HFF-Myc (cell line): ENCODE measurements around the gene DDX10.

ENCODE experiments used
- DNase-seq: peaks from one replicate; pipeline ENCODE4 v3.0.0-alpha.2; 2011; ENCODE audit warnings: low read depth; ENCODE audit errors: extremely low read depth
- H3K4me3 ChIP-seq: replicated peaks from 2 replicates; pipeline ENCODE4 v1.5.1; 2011; ENCODE audit warnings: low read depth, mild to moderate bottlenecking, control low read depth, low read length
- TF ChIP-seq, protein P1 (sequence below): IDR thresholded peaks from 2 replicates; pipeline ENCODE4 v1.5.1; 2012; ENCODE audit warnings: mild to moderate bottlenecking, low read depth, low read length, control low read depth; ENCODE audit errors: missing control alignments

The DDX10 gene

GRCh38 chr11:108664730-108665525, at the start of gene DDX10:
Gene DDX10 (plus strand): TSS chr11:108665069. CDS start chr11:108665154, 85 bp downstream.
- H3K4me3 ChIP-seq, result peak within 1 kb of the TSS; percentile 65

DNA sequence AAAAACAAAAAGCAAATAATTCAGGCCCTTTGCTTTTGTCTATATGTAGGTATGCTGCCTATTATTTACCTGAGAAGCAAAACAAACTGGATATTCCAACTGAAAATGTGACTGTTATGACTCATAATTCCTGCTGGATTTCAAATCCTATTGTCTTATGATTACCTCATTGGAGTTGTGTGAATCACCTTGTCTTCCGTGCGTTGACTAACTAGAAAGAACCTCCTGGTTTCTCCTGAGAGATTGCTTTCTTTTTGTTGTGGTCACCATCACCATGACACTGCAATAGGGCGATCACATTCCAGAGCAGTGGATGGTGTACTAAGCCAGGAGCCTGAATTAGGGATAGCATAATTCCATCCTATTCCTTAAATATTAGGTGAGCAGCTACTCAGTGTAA, 48.3 kb upstream of the DDX10 start:
- no peak overlapping the region for H3K4me3 ChIP-seq
- TF ChIP-seq, protein P1, sequence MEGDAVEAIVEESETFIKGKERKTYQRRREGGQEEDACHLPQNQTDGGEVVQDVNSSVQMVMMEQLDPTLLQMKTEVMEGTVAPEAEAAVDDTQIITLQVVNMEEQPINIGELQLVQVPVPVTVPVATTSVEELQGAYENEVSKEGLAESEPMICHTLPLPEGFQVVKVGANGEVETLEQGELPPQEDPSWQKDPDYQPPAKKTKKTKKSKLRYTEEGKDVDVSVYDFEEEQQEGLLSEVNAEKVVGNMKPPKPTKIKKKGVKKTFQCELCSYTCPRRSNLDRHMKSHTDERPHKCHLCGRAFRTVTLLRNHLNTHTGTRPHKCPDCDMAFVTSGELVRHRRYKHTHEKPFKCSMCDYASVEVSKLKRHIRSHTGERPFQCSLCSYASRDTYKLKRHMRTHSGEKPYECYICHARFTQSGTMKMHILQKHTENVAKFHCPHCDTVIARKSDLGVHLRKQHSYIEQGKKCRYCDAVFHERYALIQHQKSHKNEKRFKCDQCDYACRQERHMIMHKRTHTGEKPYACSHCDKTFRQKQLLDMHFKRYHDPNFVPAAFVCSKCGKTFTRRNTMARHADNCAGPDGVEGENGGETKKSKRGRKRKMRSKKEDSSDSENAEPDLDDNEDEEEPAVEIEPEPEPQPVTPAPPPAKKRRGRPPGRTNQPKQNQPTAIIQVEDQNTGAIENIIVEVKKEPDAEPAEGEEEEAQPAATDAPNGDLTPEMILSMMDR, result no peak
- DNase-seq, result peak; percentile 43

More at GRCh38 chr11:108664730-108665525, at the start of gene DDX10:
- DNase-seq, result peak; percentile 95
- TF ChIP-seq, protein P1, result no peak

DNA sequence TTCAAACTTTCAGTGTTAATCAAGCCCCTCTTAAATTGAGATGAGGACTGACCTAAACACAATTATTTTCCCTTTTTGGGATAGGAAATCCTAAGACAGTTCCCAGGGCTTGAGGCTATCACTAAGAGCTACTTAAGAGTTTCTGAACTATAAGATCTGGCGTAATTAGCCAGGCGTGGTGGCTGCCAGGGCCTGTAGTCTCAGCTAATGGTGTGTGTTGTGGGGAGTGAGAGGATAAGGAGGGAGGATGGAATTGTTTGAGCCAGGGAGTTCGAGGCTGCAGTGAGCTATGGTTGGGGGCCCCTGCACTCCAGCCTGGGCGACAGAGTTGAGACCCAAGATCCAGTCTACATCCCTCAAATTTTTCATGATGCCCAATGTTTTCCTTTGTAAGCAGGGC, 47.8 kb upstream of the DDX10 start:
- H3K4me3 ChIP-seq, result no peak overlapping the region
- TF ChIP-seq, protein P1, result no peak
- DNase-seq, result no peak

- H3K4me3 ChIP-seq, result no peak overlapping the region
- no peak for DNase-seq
- TF ChIP-seq, protein P1, result no peak
Observed at GRCh38 chr11:108618529-108618928, 46.3 kb upstream of the DDX10 start.

DNA sequence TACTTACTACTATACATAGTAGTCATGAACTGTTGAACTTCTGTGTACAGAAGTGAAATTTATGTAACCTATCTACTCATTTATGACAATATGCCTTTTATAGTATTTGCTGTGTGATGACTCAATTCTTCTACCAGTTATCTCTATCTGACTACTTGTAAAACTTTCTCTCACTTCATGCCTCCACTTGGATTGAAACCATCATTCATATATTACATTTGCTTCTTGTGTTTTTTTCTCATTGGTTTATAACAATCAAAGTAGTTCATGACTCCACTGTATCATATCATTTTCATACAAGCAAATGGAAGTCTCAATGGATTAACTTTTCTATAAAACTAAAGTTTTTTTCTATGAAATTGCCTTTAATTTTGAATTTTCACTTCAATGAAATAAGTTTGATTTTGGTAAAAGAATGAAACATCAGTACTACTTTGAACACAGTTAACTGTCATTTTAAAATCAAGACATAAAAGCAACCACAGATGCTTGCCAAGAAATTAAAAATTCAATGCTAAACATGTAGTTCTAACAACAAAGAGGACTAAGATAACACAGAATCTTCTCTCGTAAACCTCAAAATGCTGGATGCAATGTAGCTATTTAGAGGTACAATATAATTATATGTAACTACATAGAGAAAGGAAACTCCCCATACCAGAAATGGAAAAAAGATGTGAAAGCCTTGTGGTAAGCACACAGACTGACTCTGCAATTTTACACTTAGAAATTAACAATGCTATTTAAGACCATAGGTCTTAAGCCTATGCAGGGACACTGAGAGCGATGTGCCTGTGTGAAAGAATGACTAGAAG, 43.7 kb upstream of the DDX10 start:
- TF ChIP-seq, protein P1, result no peak
- no peak overlapping the region for H3K4me3 ChIP-seq
- DNase-seq, result no peak

DNA sequence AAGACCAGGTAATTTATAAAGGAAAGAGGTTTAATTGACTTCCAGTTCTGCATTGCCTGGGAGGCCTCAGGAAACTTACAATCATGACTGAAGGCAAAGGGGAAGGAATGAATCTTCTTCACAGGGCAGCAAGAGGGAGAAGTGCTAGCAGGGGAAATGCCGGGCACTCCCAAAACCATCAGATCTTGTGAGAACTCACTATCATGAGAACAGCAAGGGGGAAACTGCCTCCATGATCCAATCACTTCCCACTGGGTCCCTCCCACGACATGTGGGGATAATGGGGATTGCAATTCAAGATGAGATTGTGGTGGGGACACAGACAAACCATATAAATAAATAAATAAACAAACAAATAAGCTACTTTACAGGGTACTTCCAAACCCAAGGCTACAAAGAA, 42.5 kb upstream of the DDX10 start:
- DNase-seq, result no peak
- TF ChIP-seq, protein P1, result no peak
- H3K4me3 ChIP-seq, result no peak overlapping the region
